Keratinocyte (primary cell): ENCODE measurements around the gene ADCY4. TPM values are rescaled to one million over a fixed set of nuclear protein-coding genes. Genes with fewer than 3 reads are reported as not detected.

ENCODE experiments used
- DNase-seq: peaks from one replicate; pipeline ENCODE4 v3.0.0-alpha.2; 2011; ENCODE audit warnings: low read depth, missing footprints, low spot score
- FAIRE-seq: peaks from 2 replicates; lab custom pipeline; 2011; peaks lifted over from hg19 to GRCh38; lab: Jason Lieb, UNC
- H2AFZ ChIP-seq: 2 replicates; pipeline ENCODE4 v1.6.0; 2012; ENCODE audit warnings: low read length, control low read depth, inconsistent platforms; ENCODE audit not compliant: control insufficient read depth
- H3K27ac ChIP-seq: 2 replicates; pipeline ENCODE4 v1.5.1; 2011; ENCODE audit warnings: low read length; ENCODE audit not compliant: control insufficient read depth, insufficient read depth
- H3K27me3 ChIP-seq: 3 replicates; pipeline ENCODE4 v1.6.0; 2011; ENCODE audit warnings: low read length; ENCODE audit not compliant: control insufficient read depth, insufficient read depth; ENCODE audit errors: extremely low read depth
- H3K36me3 ChIP-seq, 2 experiments: 2 replicates in 1 of 2; 3 replicates in 1 of 2; pipeline ENCODE4 v1.5.1; 2011; ENCODE audit warnings: low read length in 2 of 2, mild to moderate bottlenecking in 1 of 2; ENCODE audit not compliant: control insufficient read depth in 2 of 2, insufficient read depth in 2 of 2; ENCODE audit errors: extremely low read depth in 1 of 2
- H3K4me1 ChIP-seq: 3 replicates; pipeline ENCODE4 v1.5.1; 2011; ENCODE audit warnings: low read length; ENCODE audit not compliant: control insufficient read depth, insufficient read depth; ENCODE audit errors: extremely low read depth
- H3K4me2 ChIP-seq: 3 replicates; pipeline ENCODE4 v1.6.0; 2011; ENCODE audit warnings: low read depth, low read length; ENCODE audit not compliant: control insufficient read depth, insufficient read depth; ENCODE audit errors: extremely low read depth
- H3K4me3 ChIP-seq, 3 experiments: fragments of 200-600 bp in 1 of 3; sonication (generic) in 1 of 3; 2 replicates in 2 of 3; 3 replicates in 1 of 3; pipeline ENCODE4 v1.5.1; 2011 to 2016; ENCODE audit warnings: low read length in 3 of 3, mild to moderate bottlenecking in 3 of 3, control low read depth in 2 of 3, inconsistent platforms in 1 of 3, low read depth in 1 of 3, mixed read lengths in 1 of 3, mixed run types in 1 of 3, moderate library complexity in 1 of 3; ENCODE audit not compliant: control insufficient read depth in 2 of 3, insufficient read depth in 2 of 3; ENCODE audit errors: extremely low read depth in 1 of 3
- H3K79me2 ChIP-seq: 2 replicates; pipeline ENCODE4 v1.6.0; 2012; ENCODE audit warnings: low read length; ENCODE audit not compliant: control insufficient read depth, insufficient read depth
- H3K9ac ChIP-seq: 3 replicates; pipeline ENCODE4 v1.6.0; 2011; ENCODE audit warnings: low read length; ENCODE audit not compliant: control insufficient read depth, insufficient read depth; ENCODE audit errors: extremely low read depth
- H3K9me1 ChIP-seq: 3 replicates; pipeline ENCODE4 v1.6.0; 2011; ENCODE audit warnings: low read length; ENCODE audit not compliant: control insufficient read depth, insufficient read depth; ENCODE audit errors: extremely low read depth
- H3K9me3 ChIP-seq: 2 replicates; pipeline ENCODE4 v1.5.1; 2012; ENCODE audit warnings: low read depth, low read length; ENCODE audit not compliant: control insufficient read depth
- H4K20me1 ChIP-seq: 3 replicates; pipeline ENCODE4 v1.6.0; 2011; ENCODE audit warnings: low read length; ENCODE audit not compliant: control insufficient read depth, insufficient read depth; ENCODE audit errors: extremely low read depth
- CTCF ChIP-seq, 3 experiments: IDR thresholded peaks in 1 of 3; conservative IDR thresholded peaks in 1 of 3; optimal IDR thresholded peaks in 1 of 3; 2 replicates in 2 of 3; 3 replicates in 1 of 3; pipeline versions ENCODE3 to v1.5.1; 2011; ENCODE audit warnings: low read length in 3 of 3, mild to moderate bottlenecking in 3 of 3, moderate library complexity in 2 of 3, control low read depth in 1 of 3, inconsistent platforms in 1 of 3; ENCODE audit not compliant: insufficient read depth in 2 of 3; ENCODE audit errors: extremely low read depth in 1 of 3
- EZH2 ChIP-seq: IDR thresholded peaks from one replicate; pipeline ENCODE4 v1.6.1; 2012; ENCODE audit warnings: inconsistent platforms, mild to moderate bottlenecking, low read length, moderate library complexity
- dilution Hi-C: fragments of 300-500 bp; cut with MboI; formaldehyde crosslinking; loops from one replicate; pipeline ENCODE4 v1.7.0; 2020; ENCODE audit warnings: low sequenced_read_pairs; ENCODE audit not compliant: extremely low pct_ligation_motif_present
- polyA plus RNA-seq, 5 experiments: library from polyadenylated mRNA; depleted of rRNA in 3 of 5; stranded (reverse) in 3 of 5; stranded (forward) in 1 of 5; unstranded in 1 of 5; fragments of >200 nt; gene quantifications; 1 replicate in 1 of 5; 2 replicates in 3 of 5; 3 replicates in 1 of 5; pipeline versions ENCODE4 v1.2.1 to v1.2.3, GENCODE V29; 2011 to 2012; ENCODE audit warnings: missing spikeins in 2 of 5, low read depth in 1 of 5, low replicate concordance in 1 of 5

ADCY4 gene
- polyA plus RNA-seq, 1 donor (not counting 4 experiments of a cell fraction or from before 2014, with no cell fraction given): 0.21 TPM

GRCh38 chr14:24324024-24324423 is 10.8 kb downstream of the ADCY4 start:
- H3K4me2 ChIP-seq: no peak overlapping the region
- H3K4me3 ChIP-seq: no peak overlapping the region
- H3K36me3 ChIP-seq: no peaks in the 10 kb centered on the region
- no peaks in the 10 kb centered on the region for H3K4me1 ChIP-seq
- no peaks in the 10 kb centered on the region for H3K79me2 ChIP-seq
- H3K9me1 ChIP-seq: no peaks in the 10 kb centered on the region
- TF ChIP-seq EZH2 (no peak), CTCF (optimal IDR thresholded peaks at IDR 0.05 in 1 of 3, IDR thresholded peaks at IDR 0.05 in 1 of 3, conservative IDR thresholded peaks at IDR 0.05 in 1 of 3; ENCODE audit: extremely low read depth in 1 of 3, insufficient read depth in 2 of 3, low read length in 3 of 3) (no peak)
- FAIRE-seq: no peak
- H3K9me3 ChIP-seq: no peaks in the 10 kb centered on the region
- H2AFZ ChIP-seq: no peak overlapping the region
- H3K27me3 ChIP-seq: peaks cover 3% of the 10 kb centered on the region
- dilution Hi-C loops: no loop called here
- H3K27ac ChIP-seq: no peak overlapping the region
- H4K20me1 ChIP-seq: no peaks in the 10 kb centered on the region
- H3K9ac ChIP-seq: no peak overlapping the region
- DNase-seq: no peak

- Histone ChIP-seq H3K9me3 (no peaks in the 10 kb centered on the region), H3K27ac (no peak overlapping the region), H2AFZ (no peak overlapping the region), H3K36me3 (no peaks in the 10 kb centered on the region), H3K79me2 (no peaks in the 10 kb centered on the region), H3K9me1 (no peaks in the 10 kb centered on the region), H3K4me2 (no peak overlapping the region), H3K4me1 (no peaks in the 10 kb centered on the region), H3K4me3 (no peak overlapping the region), H4K20me1 (no peaks in the 10 kb centered on the region), H3K9ac (no peak overlapping the region), H3K27me3 (peaks cover 3% of the 10 kb centered on the region)
- dilution Hi-C loops: no loop called here
- TF ChIP-seq CTCF (optimal IDR thresholded peaks at IDR 0.05 in 1 of 3, IDR thresholded peaks at IDR 0.05 in 1 of 3, conservative IDR thresholded peaks at IDR 0.05 in 1 of 3; ENCODE audit: extremely low read depth in 1 of 3, insufficient read depth in 2 of 3, low read length in 3 of 3) (no peak), EZH2 (no peak)
- no peak for DNase-seq
- FAIRE-seq: no peak
Observed at GRCh38 chr14:24323341-24323740, 11.5 kb downstream of the ADCY4 start.
